ENCODE measurements around the gene RAB11FIP2.

Gene RAB11FIP2

DNA sequence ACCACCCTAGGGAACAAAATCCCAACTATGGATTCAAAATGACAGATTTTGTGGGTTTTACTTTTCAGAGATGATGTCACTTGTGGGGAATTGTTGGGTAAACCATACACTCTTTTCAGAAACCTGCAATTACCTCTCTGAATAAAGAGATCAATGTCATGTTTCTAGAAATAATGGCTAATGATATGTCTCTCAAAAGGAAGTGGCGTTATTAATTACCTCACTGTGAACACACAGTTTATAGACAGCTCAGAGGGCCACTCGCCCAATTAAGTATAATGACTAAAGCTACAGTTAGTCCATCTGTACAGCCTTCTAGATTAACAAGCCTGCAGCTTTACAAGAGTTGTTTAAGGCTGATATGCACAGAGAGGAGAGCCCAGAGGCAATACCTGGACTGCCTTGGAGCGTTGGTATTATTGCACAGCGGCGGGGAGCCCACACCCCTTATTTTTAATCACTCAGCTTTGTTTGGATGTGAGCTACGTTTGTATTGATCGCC lies 79.5 kb downstream of the RAB11FIP2 start:
- H3K4me3 ChIP-seq (ENCODE audit: low read length, poor library complexity, severe bottlenecking) = no peak overlapping the region
- no peaks in the 10 kb centered on the region for H3K9me2 ChIP-seq (replicated peaks; ENCODE audit: low read depth, low read length)
- no peaks in the 10 kb centered on the region for H3K79me2 ChIP-seq (ENCODE audit: insufficient read depth, low read length)

DNA sequence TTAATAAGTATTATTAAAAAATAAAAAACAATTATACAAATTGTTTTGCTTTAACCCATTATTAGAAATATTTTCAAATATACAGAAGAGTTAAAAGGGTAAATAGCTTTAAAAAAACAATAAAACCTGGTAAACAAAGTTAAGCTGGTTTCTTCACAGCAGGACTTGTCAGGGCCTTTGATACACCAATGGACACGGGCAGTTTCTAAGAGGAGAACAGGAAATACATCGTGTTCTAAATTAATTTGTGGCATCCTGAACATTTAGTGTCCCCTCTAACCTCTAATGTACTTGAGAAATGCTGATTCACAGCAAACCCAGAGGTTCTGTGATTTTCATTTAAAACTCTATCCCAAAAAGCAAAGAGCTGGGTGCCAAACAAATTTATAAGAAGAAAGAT lies 80.8 kb downstream of the RAB11FIP2 start:
- Histone ChIP-seq H3K36me3 (ENCODE audit: insufficient read depth, low read length) (no peaks in the 10 kb centered on the region), H3K9me2 (replicated peaks; ENCODE audit: low read depth, low read length) (no peaks in the 10 kb centered on the region), H3K4me1 (ENCODE audit: insufficient read depth, low read length, poor library complexity, severe bottlenecking) (no peaks in the 10 kb centered on the region), H3K79me2 (ENCODE audit: insufficient read depth, low read length) (no peaks in the 10 kb centered on the region), H3K4me3 (ENCODE audit: low read length, poor library complexity, severe bottlenecking) (no peak overlapping the region), H3K27me3 (ENCODE audit: insufficient read depth, low read length, poor library complexity, severe bottlenecking) (no peaks in the 10 kb centered on the region), H3K4me2 (ENCODE audit: low read depth, low read length, poor library complexity, severe bottlenecking) (no peak overlapping the region), H3F3A (ENCODE audit: low read depth) (no peaks in the 10 kb centered on the region), H3K9me3 (ENCODE audit: insufficient read depth, low read depth, low read length) (no peaks in the 10 kb centered on the region), H4K20me1 (ENCODE audit: insufficient read depth, low read length, poor library complexity, severe bottlenecking) (no peaks in the 10 kb centered on the region), H3K9ac (ENCODE audit: low read depth, low read length, poor library complexity, severe bottlenecking) (no peak overlapping the region), H2AFZ (ENCODE audit: low read length) (no peak overlapping the region)
- TF ChIP-seq EZH2phosphoT487 (IDR thresholded peaks at IDR 0.05; ENCODE audit: borderline replicate concordance) = no peak
- TF ChIP-seq, protein P1, sequence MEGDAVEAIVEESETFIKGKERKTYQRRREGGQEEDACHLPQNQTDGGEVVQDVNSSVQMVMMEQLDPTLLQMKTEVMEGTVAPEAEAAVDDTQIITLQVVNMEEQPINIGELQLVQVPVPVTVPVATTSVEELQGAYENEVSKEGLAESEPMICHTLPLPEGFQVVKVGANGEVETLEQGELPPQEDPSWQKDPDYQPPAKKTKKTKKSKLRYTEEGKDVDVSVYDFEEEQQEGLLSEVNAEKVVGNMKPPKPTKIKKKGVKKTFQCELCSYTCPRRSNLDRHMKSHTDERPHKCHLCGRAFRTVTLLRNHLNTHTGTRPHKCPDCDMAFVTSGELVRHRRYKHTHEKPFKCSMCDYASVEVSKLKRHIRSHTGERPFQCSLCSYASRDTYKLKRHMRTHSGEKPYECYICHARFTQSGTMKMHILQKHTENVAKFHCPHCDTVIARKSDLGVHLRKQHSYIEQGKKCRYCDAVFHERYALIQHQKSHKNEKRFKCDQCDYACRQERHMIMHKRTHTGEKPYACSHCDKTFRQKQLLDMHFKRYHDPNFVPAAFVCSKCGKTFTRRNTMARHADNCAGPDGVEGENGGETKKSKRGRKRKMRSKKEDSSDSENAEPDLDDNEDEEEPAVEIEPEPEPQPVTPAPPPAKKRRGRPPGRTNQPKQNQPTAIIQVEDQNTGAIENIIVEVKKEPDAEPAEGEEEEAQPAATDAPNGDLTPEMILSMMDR (conservative IDR thresholded peaks at IDR 0.05; ENCODE audit: low read length) = no peak

More for the DNA sequence above, 79.5 kb downstream of the RAB11FIP2 start:
- H4K20me1 ChIP-seq (ENCODE audit: insufficient read depth, low read length, poor library complexity, severe bottlenecking) = no peaks in the 10 kb centered on the region
- H3K36me3 ChIP-seq (ENCODE audit: insufficient read depth, low read length) = no peaks in the 10 kb centered on the region
- TF ChIP-seq, protein P1 (conservative IDR thresholded peaks at IDR 0.05; ENCODE audit: low read length) = no peak
- no peak for TF ChIP-seq EZH2phosphoT487 (IDR thresholded peaks at IDR 0.05; ENCODE audit: borderline replicate concordance)
- H3K27me3 ChIP-seq (ENCODE audit: insufficient read depth, low read length, poor library complexity, severe bottlenecking) = no peaks in the 10 kb centered on the region
- no peaks in the 10 kb centered on the region for H3K9me3 ChIP-seq (ENCODE audit: insufficient read depth, low read depth, low read length)
- H3F3A ChIP-seq (ENCODE audit: low read depth) = no peaks in the 10 kb centered on the region
- H3K4me1 ChIP-seq (ENCODE audit: insufficient read depth, low read length, poor library complexity, severe bottlenecking) = no peaks in the 10 kb centered on the region
- H3K9ac ChIP-seq (ENCODE audit: low read depth, low read length, poor library complexity, severe bottlenecking) = no peak overlapping the region
- no peak overlapping the region for H3K4me2 ChIP-seq (ENCODE audit: low read depth, low read length, poor library complexity, severe bottlenecking)
- no peak overlapping the region for H2AFZ ChIP-seq (ENCODE audit: low read length)

DNA sequence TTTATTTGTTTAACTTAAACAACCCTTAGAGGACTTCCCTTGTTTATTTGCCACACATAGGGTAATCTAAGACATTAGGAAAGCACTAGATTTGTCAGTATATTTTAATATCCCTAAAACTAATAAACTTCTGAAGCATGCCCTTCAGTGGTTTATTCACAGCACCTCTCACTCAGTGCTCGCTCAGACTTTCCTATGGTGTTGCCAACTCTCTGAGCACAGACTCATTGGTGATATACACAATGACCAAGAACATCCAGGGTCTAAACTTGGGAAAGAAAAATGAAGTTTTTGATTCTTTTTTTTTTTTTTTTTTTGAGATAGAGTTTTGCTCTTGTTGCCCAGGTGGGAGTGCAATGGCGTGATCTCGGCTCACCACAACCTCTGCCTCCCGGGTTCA lies 82.2 kb downstream of the RAB11FIP2 start:
- Histone ChIP-seq H3K79me2 (ENCODE audit: insufficient read depth, low read length) (no peaks in the 10 kb centered on the region), H3K9me3 (ENCODE audit: insufficient read depth, low read depth, low read length) (no peaks in the 10 kb centered on the region), H3K4me2 (ENCODE audit: low read depth, low read length, poor library complexity, severe bottlenecking) (no peak overlapping the region), H3F3A (ENCODE audit: low read depth) (no peaks in the 10 kb centered on the region), H3K9ac (ENCODE audit: low read depth, low read length, poor library complexity, severe bottlenecking) (no peak overlapping the region), H3K4me3 (ENCODE audit: low read length, poor library complexity, severe bottlenecking) (no peak overlapping the region), H3K36me3 (ENCODE audit: insufficient read depth, low read length) (no peaks in the 10 kb centered on the region), H4K20me1 (ENCODE audit: insufficient read depth, low read length, poor library complexity, severe bottlenecking) (no peaks in the 10 kb centered on the region), H2AFZ (ENCODE audit: low read length) (no peak overlapping the region), H3K27me3 (ENCODE audit: insufficient read depth, low read length, poor library complexity, severe bottlenecking) (no peaks in the 10 kb centered on the region), H3K4me1 (ENCODE audit: insufficient read depth, low read length, poor library complexity, severe bottlenecking) (no peaks in the 10 kb centered on the region), H3K9me2 (replicated peaks; ENCODE audit: low read depth, low read length) (no peaks in the 10 kb centered on the region)
- TF ChIP-seq, protein P1 (conservative IDR thresholded peaks at IDR 0.05; ENCODE audit: low read length) = no peak
- TF ChIP-seq EZH2phosphoT487 (IDR thresholded peaks at IDR 0.05; ENCODE audit: borderline replicate concordance) = no peak

All from Loucy (cell line).